HL-60 (cell line): ENCODE measurements around the gene CHRNB2.

ENCODE experiments used
- DNase-seq, 2 experiments: peaks; one replicate each; pipeline ENCODE4 v3.0.0-alpha.2; 2010 to 2020; ENCODE audit warnings: low read depth in 1 of 2, low spot score in 1 of 2
- H3K27ac ChIP-seq: fragments of 250-450 bp; sonication (Bioruptor Pico); replicated peaks from 2 replicates; pipeline ENCODE4 v1.5.1; 2020; ENCODE audit warnings: mild to moderate bottlenecking, moderate library complexity
- H3K27me3 ChIP-seq: fragments of 250-450 bp; sonication (Bioruptor Pico); 2 replicates; pipeline ENCODE4 v1.5.1; 2021; ENCODE audit warnings: mild to moderate bottlenecking, moderate library complexity; ENCODE audit not compliant: insufficient read depth, poor library complexity, severe bottlenecking
- H3K4me3 ChIP-seq: replicated peaks from 2 replicates; pipeline ENCODE4 v1.5.1; 2011; ENCODE audit warnings: mild to moderate bottlenecking, control low read depth, low read length; ENCODE audit not compliant: insufficient read depth
- GABPA ChIP-seq: IDR thresholded peaks from 2 replicates; pipeline ENCODE4 v1.6.1; 2012; ENCODE audit warnings: low read depth
- POLR2AphosphoS5 ChIP-seq: IDR thresholded peaks from 2 replicates; pipeline ENCODE4 v1.6.1; 2012; ENCODE audit warnings: low read depth
- SPI1 ChIP-seq: IDR thresholded peaks from 2 replicates; pipeline ENCODE4 v1.6.1; 2012; ENCODE audit warnings: low read depth, mild to moderate bottlenecking, borderline replicate concordance
- TF ChIP-seq, protein P1 (sequence below): IDR thresholded peaks from one replicate; pipeline ENCODE4 v1.5.1; 2011; ENCODE audit warnings: low read length, control low read depth, inconsistent platforms; ENCODE audit not compliant: insufficient read depth
- TF ChIP-seq, protein P2 (sequence below): IDR thresholded peaks from 2 replicates; pipeline ENCODE4 v1.6.1; 2012; ENCODE audit warnings: low read depth; ENCODE audit not compliant: insufficient replicate concordance

CHRNB2 gene

DNA sequence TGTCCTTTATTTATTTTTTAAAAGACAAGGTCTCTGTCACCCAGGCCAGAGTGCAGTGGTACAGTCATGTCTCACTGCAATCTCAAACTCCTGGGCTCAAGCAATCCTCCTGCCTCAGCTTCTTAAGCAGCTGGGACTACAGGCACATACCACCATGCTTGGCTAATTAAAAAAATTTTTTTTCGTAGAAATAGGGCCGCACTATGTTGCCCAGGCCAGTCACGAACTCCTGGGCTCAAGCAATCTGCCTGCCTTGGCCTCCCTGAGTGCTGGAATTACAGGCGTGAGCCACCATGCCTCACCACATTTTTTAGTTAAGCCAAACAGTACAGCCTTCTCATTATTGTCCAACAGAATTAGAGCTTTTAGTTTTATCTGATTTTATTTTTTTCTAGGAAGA is 47.8 kb downstream of the CHRNB2 start:
- DNase-seq, result no peak
- Histone ChIP-seq H3K4me3 (no peak overlapping the region), H3K27me3 (no peaks in the 10 kb centered on the region), H3K27ac (no peak overlapping the region)
- TF ChIP-seq POLR2AphosphoS5 (no peak), SPI1 (no peak), GABPA (no peak)
- TF ChIP-seq, protein P1, sequence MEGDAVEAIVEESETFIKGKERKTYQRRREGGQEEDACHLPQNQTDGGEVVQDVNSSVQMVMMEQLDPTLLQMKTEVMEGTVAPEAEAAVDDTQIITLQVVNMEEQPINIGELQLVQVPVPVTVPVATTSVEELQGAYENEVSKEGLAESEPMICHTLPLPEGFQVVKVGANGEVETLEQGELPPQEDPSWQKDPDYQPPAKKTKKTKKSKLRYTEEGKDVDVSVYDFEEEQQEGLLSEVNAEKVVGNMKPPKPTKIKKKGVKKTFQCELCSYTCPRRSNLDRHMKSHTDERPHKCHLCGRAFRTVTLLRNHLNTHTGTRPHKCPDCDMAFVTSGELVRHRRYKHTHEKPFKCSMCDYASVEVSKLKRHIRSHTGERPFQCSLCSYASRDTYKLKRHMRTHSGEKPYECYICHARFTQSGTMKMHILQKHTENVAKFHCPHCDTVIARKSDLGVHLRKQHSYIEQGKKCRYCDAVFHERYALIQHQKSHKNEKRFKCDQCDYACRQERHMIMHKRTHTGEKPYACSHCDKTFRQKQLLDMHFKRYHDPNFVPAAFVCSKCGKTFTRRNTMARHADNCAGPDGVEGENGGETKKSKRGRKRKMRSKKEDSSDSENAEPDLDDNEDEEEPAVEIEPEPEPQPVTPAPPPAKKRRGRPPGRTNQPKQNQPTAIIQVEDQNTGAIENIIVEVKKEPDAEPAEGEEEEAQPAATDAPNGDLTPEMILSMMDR, result no peak
- TF ChIP-seq, protein P2, sequence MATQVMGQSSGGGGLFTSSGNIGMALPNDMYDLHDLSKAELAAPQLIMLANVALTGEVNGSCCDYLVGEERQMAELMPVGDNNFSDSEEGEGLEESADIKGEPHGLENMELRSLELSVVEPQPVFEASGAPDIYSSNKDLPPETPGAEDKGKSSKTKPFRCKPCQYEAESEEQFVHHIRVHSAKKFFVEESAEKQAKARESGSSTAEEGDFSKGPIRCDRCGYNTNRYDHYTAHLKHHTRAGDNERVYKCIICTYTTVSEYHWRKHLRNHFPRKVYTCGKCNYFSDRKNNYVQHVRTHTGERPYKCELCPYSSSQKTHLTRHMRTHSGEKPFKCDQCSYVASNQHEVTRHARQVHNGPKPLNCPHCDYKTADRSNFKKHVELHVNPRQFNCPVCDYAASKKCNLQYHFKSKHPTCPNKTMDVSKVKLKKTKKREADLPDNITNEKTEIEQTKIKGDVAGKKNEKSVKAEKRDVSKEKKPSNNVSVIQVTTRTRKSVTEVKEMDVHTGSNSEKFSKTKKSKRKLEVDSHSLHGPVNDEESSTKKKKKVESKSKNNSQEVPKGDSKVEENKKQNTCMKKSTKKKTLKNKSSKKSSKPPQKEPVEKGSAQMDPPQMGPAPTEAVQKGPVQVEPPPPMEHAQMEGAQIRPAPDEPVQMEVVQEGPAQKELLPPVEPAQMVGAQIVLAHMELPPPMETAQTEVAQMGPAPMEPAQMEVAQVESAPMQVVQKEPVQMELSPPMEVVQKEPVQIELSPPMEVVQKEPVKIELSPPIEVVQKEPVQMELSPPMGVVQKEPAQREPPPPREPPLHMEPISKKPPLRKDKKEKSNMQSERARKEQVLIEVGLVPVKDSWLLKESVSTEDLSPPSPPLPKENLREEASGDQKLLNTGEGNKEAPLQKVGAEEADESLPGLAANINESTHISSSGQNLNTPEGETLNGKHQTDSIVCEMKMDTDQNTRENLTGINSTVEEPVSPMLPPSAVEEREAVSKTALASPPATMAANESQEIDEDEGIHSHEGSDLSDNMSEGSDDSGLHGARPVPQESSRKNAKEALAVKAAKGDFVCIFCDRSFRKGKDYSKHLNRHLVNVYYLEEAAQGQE, result no peak

DNA sequence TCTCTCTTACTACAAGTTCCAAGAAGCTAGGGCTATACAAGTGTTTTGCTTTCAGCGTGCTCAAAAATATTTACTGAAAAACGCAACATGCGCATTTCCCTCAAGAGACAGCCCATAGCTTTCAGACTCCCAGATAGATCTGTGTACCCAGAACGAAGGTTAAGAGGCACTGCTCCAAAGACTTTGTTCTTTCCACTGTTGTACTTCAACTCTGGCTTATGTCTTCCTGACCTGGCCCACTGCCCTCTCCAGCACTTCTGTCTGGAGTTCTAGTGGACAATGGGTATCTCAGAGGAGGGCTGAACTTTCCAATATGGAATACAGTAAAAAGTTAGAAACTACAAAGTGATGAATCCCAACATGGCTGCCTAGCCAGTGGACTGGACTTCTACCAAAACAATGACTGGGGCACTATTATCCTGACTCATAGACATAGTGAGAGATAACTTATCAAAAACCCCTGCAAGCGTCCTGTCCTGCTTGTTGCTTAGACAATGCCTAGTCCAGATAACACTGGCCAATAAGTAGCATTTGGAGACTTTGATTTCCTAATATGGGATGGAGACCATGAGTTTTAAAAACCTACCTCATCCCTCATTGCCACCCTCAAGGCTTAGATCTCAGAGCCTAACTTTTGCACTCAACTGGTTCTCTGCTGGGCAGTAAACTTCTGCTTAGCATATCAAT is 49.2 kb downstream of the CHRNB2 start:
- H3K27me3 ChIP-seq, result no peaks in the 10 kb centered on the region
- no peak for DNase-seq
- TF ChIP-seq GABPA, result no peak
- TF ChIP-seq SPI1, result no peak
- TF ChIP-seq, protein P1, result no peak
- TF ChIP-seq, protein P2, result no peak
- TF ChIP-seq POLR2AphosphoS5, result no peak
- no peak overlapping the region for H3K4me3 ChIP-seq
- H3K27ac ChIP-seq, result no peak overlapping the region

DNA sequence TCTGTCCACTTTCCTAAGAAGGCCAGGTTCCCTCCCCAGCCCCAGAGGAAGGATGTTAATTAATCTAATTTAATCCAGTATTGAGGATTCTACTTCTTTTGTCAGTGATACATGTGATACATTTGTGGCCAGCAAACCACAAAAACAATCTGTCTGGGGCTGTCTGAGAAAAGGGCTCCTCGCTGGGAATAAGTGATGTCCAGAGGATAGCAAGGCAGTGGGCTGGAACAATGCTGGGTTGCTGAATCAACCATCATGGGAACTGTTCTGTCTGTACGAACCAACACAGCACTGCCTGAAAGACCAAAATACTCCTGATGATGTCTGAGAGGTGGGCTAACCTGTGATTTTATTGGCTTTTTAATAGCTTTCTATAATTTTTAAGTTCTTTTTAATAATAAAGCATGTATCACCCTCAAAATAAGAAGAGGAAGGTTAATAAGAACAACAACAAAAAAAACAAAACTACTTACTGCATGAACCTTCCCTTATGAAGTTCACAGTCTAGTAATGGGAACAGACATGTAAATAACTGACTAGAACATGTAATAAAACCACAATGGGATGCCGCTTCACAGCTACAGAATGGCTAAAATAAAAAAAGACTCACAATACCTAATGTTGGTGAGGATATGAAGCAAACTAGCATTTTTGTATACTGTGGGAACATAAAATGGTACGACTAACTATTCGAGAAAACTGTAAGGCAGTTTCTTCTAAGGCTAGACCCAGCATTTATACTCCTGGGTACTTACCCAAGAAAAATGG is 51.8 kb downstream of the CHRNB2 start:
- Histone ChIP-seq H3K27me3 (no peaks in the 10 kb centered on the region), H3K4me3 (no peak overlapping the region), H3K27ac (no peak overlapping the region)
- no peak for DNase-seq
- TF ChIP-seq POLR2AphosphoS5 (no peak), SPI1 (no peak), GABPA (no peak)
- TF ChIP-seq, protein P1, result no peak
- TF ChIP-seq, protein P2, result no peak
